Neutrophil (primary cell): Measurements from ENCODE around the gene IL6R.
A peak's percentile ranks its signal among the peaks of the same experiment; 100 is the strongest.

Experiments
- H3K27ac ChIP-seq: fragments of 200-600 bp; sonication (generic); 2 replicates; pipeline ENCODE4 v1.5.1; 2016; ENCODE audit warnings: mild to moderate bottlenecking, moderate library complexity
- H3K27me3 ChIP-seq: fragments of 200-600 bp; sonication (generic); 2 replicates; pipeline ENCODE4 v1.6.0; 2016; ENCODE audit warnings: mild to moderate bottlenecking
- H3K36me3 ChIP-seq: fragments of 200-600 bp; sonication (generic); 2 replicates; pipeline ENCODE4 v1.5.1; 2017
- H3K4me1 ChIP-seq, 2 experiments: fragments of 200-600 bp in 1 of 2; sonication (generic) in 1 of 2; 1 replicate in 1 of 2; 2 replicates in 1 of 2; pipeline versions ENCODE4 v1.5.1 to v1.6.1; 2013 to 2016; ENCODE audit warnings: low read depth in 1 of 2, low read length in 1 of 2, mild to moderate bottlenecking in 1 of 2, moderate library complexity in 1 of 2; ENCODE audit not compliant: control insufficient read depth in 1 of 2, insufficient read depth in 1 of 2
- H3K4me3 ChIP-seq, 2 experiments: fragments of 200-600 bp in 1 of 2; sonication (generic) in 1 of 2; 1 replicate in 1 of 2; 2 replicates in 1 of 2; pipeline ENCODE4 v1.5.1; 2013 to 2016; ENCODE audit warnings: low read depth in 1 of 2, low read length in 1 of 2, mild to moderate bottlenecking in 1 of 2, moderate library complexity in 1 of 2
- H3K9me3 ChIP-seq: fragments of 200-600 bp; sonication (generic); 2 replicates; pipeline ENCODE4 v1.5.1; 2016
- TF ChIP-seq, protein P1 (sequence below): fragments of 200-600 bp; sonication (generic); IDR thresholded peaks from 2 replicates; pipeline ENCODE4 v1.5.1; 2016; ENCODE audit warnings: antibody characterized with exemption

Gene IL6R

GRCh38 chr1:154445040-154445472 is 39.9 kb downstream of the IL6R start:
- H3K4me3 ChIP-seq: no peak overlapping the region
- TF ChIP-seq, protein P1, sequence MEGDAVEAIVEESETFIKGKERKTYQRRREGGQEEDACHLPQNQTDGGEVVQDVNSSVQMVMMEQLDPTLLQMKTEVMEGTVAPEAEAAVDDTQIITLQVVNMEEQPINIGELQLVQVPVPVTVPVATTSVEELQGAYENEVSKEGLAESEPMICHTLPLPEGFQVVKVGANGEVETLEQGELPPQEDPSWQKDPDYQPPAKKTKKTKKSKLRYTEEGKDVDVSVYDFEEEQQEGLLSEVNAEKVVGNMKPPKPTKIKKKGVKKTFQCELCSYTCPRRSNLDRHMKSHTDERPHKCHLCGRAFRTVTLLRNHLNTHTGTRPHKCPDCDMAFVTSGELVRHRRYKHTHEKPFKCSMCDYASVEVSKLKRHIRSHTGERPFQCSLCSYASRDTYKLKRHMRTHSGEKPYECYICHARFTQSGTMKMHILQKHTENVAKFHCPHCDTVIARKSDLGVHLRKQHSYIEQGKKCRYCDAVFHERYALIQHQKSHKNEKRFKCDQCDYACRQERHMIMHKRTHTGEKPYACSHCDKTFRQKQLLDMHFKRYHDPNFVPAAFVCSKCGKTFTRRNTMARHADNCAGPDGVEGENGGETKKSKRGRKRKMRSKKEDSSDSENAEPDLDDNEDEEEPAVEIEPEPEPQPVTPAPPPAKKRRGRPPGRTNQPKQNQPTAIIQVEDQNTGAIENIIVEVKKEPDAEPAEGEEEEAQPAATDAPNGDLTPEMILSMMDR: no peak
- peak overlapping the region; percentile 37 for H3K27ac ChIP-seq
- peaks cover 8 to 14% of the 10 kb centered on the region in 2 experiments for H3K4me1 ChIP-seq
- peaks cover 92% of the 10 kb centered on the region for H3K36me3 ChIP-seq
- no peaks in the 10 kb centered on the region for H3K9me3 ChIP-seq
- no peaks in the 10 kb centered on the region for H3K27me3 ChIP-seq

DNA sequence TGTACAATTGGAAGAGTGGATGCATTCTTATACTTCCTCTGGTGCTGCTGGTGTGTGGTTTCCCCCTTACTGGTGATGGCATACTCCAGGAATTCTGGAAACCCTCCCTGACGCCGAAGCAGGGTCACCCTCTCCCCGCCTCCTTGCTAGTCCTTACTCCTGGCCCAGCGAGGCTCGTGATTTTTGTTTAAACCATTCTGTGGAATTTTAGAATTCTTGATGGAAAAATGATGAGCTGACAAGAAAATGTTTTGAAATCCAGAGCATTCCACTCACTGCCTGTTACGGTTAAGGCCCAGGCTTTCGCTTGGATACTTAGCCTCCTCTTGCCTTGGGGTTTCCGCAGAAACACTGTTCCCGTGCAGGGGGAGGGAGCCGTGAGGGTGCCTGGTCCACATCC is 41.1 kb downstream of the IL6R start:
- Histone ChIP-seq H3K4me1 (peaks cover 5 to 11% of the 10 kb centered on the region in 2 experiments), H3K36me3 (peaks cover 93% of the 10 kb centered on the region), H3K9me3 (no peaks in the 10 kb centered on the region), H3K27ac (peak overlapping the region; percentile 38), H3K4me3 (no peak overlapping the region), H3K27me3 (no peaks in the 10 kb centered on the region)
- TF ChIP-seq, protein P1: no peak

- H3K9me3 ChIP-seq: no peaks in the 10 kb centered on the region
- peaks cover under 1 to 9% of the 10 kb centered on the region in 2 experiments for H3K4me1 ChIP-seq
- TF ChIP-seq, protein P1: no peak
- no peak overlapping the region for H3K4me3 ChIP-seq
- peak overlapping the region; percentile 38 for H3K27ac ChIP-seq
- H3K36me3 ChIP-seq: peaks cover 93% of the 10 kb centered on the region
- H3K27me3 ChIP-seq: no peaks in the 10 kb centered on the region
These were observed 41.6 kb downstream of the IL6R start for GRCh38 chr1:154446789-154447188.

- H3K4me3 ChIP-seq: no peak overlapping the region
- H3K27ac ChIP-seq: peak overlapping the region; percentile 33
- no peaks in the 10 kb centered on the region for H3K9me3 ChIP-seq
- H3K36me3 ChIP-seq: peaks cover 93% of the 10 kb centered on the region
- no peaks in the 10 kb centered on the region for H3K27me3 ChIP-seq
- TF ChIP-seq, protein P1: no peak
- H3K4me1 ChIP-seq: peaks cover 15 to 18% of the 10 kb centered on the region in 2 experiments
These were observed 43.2 kb downstream of the IL6R start for GRCh38 chr1:154448331-154448811.

- Histone ChIP-seq H3K27me3 (no peaks in the 10 kb centered on the region), H3K4me3 (peak overlapping the region; percentile 42 to 59), H3K27ac (peak overlapping the region; percentile 97), H3K4me1 (peaks cover 63 to 66% of the 10 kb centered on the region in 2 experiments), H3K9me3 (no peaks in the 10 kb centered on the region), H3K36me3 (peaks cover 62% of the 10 kb centered on the region)
- TF ChIP-seq, protein P1: no peak
These were observed 48.0 kb downstream of the IL6R start for GRCh38 chr1:154453161-154453560.
